Adrenal gland (tissue), 12 donors: ENCODE measurements around the gene KCND1. TPM values are rescaled to one million over a fixed set of nuclear protein-coding genes. Genes with fewer than 3 reads are reported as not detected.

Source experiments
- DNase-seq, 7 donors: peaks; one replicate each; pipeline ENCODE4 v3.0.0-alpha.2; 2019 to 2020
- H3K27ac ChIP-seq, 5 donors: fragments of 200-600 bp; sonication (generic) in 4 of 5; 1 replicate in 3 of 5; 2 replicates in 2 of 5; pipeline versions ENCODE4 v1.5.1 to v1.8.0; 2016 to 2020; ENCODE audit warnings: mild to moderate bottlenecking in 1 of 5
- H3K27me3 ChIP-seq: fragments of 200-600 bp; 2 replicates; pipeline ENCODE4 v1.8.0; 2021
- H3K36me3 ChIP-seq, 2 donors: fragments of 200-600 bp; replicated peaks in 1 of 2; 1 replicate in 1 of 2; 2 replicates in 1 of 2; pipeline versions ENCODE4 v1.5.1 to v1.8.0; 2018 to 2022
- H3K4me1 ChIP-seq, 2 donors: fragments of 200-600 bp; replicated peaks in 1 of 2; 1 replicate in 1 of 2; 2 replicates in 1 of 2; pipeline versions ENCODE4 v1.5.1 to v1.8.0; 2018 to 2021
- H3K4me3 ChIP-seq, 4 donors: fragments of 200-600 bp; sonication (generic) in 3 of 4; one replicate each; pipeline ENCODE4 v1.5.1; 2016 to 2018
- H3K9me3 ChIP-seq, 3 donors: fragments of 200-600 bp; sonication (generic) in 1 of 3; replicated peaks in 1 of 3; 1 replicate in 2 of 3; 2 replicates in 1 of 3; pipeline versions ENCODE4 v1.5.1 to v1.8.0; 2016 to 2021
- POLR2A ChIP-seq, 2 donors: fragments of 450-650 bp; IDR thresholded peaks; one replicate each; pipeline ENCODE4 v1.6.1; 2017; ENCODE audit warnings: antibody characterized with exemption in 2 of 2, mild to moderate bottlenecking in 2 of 2, moderate library complexity in 1 of 2
- WGBS, 4 donors: extraction: QIAGEN DNeasy Blood & Tissue Kit in 2 of 4; methylation state at CpG; one replicate each; pipeline versions ENCODE4 v1.1.5 to v1.1.7; 2013 to 2017; 5-methylcytosine and 5-hydroxymethylcytosine counted together
- intact Hi-C, 2 donors: fragments of 100-400 bp; cut with DNase I; formaldehyde crosslinking; loops; one replicate each; pipeline versions ENCODE4 v1.14.1 to v1.15.0; 2022 to 2023
- polyA plus RNA-seq, 3 donors: library from polyadenylated mRNA; stranded (reverse); fragments of 200-250 nt in 2 of 3; fragments of 350-450 nt in 1 of 3; fragmentation: Illumina TruSeq in 1 of 3; extraction: RNeasy Lipid Tissue Mini Kit (QIAGEN cat#74804) in 1 of 3; gene quantifications; one replicate each; pipeline ENCODE4 v1.2.3, GENCODE V29; 2013 to 2014
- total RNA-seq, 9 donors: library from RNA; depleted of rRNA in 4 of 9; stranded (reverse); fragments of >200 nt in 4 of 9; fragments of 120-200 nt in 1 of 9; fragmentation: NEBNext Ultra II Directional in 1 of 9; extraction: Animal tissue kit (Norgen Biotek cat#: 25700) in 1 of 9; gene quantifications; one replicate each; pipeline versions ENCODE4 v1.1.0 to v1.2.4, GENCODE V29; 2013 to 2023
- TF ChIP-seq, protein P1 (sequence below), 6 experiments: fragments of 450-650 bp in 4 of 6; fragments of 200-600 bp in 2 of 6; sonication (generic) in 1 of 6; IDR thresholded peaks; 1 replicate in 5 of 6; 2 replicates in 1 of 6; pipeline versions ENCODE4 v1.5.1 to v1.8.0; 2016 to 2021; ENCODE audit warnings: antibody characterized with exemption in 6 of 6, mild to moderate bottlenecking in 2 of 6, moderate library complexity in 1 of 6
- donor health status: healthy with polysubstance abuse.
- donor health status: Bipolar disorder and iron deficiency.
- donor health status: DM: yes; HTN: yes; CAD: no.
- donor health status: DM: no; HTN: no; CAD: no.
- donor health status: DM: no; HTN: no; CAD: no.
- donor health status: DM: yes; HTN: yes; CAD: no.

The KCND1 gene
- total and polyA plus RNA-seq, 12 donors = 0.22 to 2.4 (median 0.95) TPM

DNA sequence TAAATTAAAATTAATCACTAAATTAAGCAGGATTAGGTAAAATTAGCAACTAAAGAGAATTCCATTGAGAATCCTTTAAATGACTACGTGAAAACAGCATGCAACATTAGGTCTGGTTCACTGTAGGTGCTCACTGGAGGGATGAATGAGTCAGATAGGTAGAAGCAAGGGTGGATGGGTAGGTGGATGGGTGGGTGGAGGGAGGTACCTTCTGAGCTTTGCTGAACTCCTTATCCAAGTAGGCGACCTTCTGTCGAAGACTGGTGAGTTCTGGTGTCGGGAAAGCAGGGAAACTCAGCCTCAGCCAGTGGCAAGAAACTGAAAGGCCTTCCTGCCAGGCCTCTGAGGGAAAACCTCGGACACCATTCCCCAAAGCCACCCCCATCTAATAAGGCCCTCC is 27.4 kb upstream of the KCND1 start:
- H3K27me3 ChIP-seq = no peaks in the 10 kb centered on the region
- TF ChIP-seq POLR2A (IDR thresholded peaks at IDR 0.05) = no peak
- TF ChIP-seq, protein P1, sequence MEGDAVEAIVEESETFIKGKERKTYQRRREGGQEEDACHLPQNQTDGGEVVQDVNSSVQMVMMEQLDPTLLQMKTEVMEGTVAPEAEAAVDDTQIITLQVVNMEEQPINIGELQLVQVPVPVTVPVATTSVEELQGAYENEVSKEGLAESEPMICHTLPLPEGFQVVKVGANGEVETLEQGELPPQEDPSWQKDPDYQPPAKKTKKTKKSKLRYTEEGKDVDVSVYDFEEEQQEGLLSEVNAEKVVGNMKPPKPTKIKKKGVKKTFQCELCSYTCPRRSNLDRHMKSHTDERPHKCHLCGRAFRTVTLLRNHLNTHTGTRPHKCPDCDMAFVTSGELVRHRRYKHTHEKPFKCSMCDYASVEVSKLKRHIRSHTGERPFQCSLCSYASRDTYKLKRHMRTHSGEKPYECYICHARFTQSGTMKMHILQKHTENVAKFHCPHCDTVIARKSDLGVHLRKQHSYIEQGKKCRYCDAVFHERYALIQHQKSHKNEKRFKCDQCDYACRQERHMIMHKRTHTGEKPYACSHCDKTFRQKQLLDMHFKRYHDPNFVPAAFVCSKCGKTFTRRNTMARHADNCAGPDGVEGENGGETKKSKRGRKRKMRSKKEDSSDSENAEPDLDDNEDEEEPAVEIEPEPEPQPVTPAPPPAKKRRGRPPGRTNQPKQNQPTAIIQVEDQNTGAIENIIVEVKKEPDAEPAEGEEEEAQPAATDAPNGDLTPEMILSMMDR (IDR thresholded peaks at IDR 0.05) = no peak
- WGBS, 4 donors = 73 to 94% (median 86%) methylated on average over 5 of the region's 5 CpGs
- no peak overlapping the region for H3K27ac ChIP-seq
- peaks cover 0 to 19% of the 10 kb centered on the region in 2 donors for H3K36me3 ChIP-seq
- DNase-seq = no peak
- H3K4me1 ChIP-seq = no peaks in the 10 kb centered on the region
- H3K9me3 ChIP-seq = no peaks in the 10 kb centered on the region
- intact Hi-C loops = no loop called here
- no peak overlapping the region for H3K4me3 ChIP-seq

DNA sequence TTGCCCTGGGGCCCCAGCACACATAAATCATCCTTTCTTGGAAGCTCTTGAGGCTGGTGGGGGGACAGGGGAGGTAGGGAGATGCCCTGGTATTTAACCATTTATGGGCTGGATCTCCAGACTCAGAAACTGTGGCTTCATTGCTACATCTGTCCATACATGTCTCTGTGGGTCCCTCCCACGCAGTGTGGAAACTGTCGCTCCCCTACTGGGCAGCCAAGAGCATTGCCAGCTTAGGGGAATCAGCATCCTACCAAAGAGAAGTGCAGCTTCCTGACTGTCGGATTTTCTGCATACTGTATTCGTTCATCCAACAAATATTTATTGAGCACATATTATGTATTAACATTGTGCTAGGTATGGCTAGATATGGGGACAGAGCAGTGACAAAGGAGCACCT is 26.7 kb upstream of the KCND1 start:
- Histone ChIP-seq H3K4me1 (no peaks in the 10 kb centered on the region), H3K36me3 (peaks cover 0 to 23% of the 10 kb centered on the region in 2 donors), H3K27me3 (no peaks in the 10 kb centered on the region), H3K27ac (no peak overlapping the region), H3K9me3 (no peaks in the 10 kb centered on the region), H3K4me3 (no peak overlapping the region)
- no peak for DNase-seq
- WGBS, 4 donors = 81 to 89% (median 84%) methylated on average over 2 to 4 of the region's 4 CpGs
- TF ChIP-seq POLR2A (IDR thresholded peaks at IDR 0.05) = no peak
- TF ChIP-seq, protein P1 (IDR thresholded peaks at IDR 0.05) = no peak
- intact Hi-C loops = no loop called here

DNA sequence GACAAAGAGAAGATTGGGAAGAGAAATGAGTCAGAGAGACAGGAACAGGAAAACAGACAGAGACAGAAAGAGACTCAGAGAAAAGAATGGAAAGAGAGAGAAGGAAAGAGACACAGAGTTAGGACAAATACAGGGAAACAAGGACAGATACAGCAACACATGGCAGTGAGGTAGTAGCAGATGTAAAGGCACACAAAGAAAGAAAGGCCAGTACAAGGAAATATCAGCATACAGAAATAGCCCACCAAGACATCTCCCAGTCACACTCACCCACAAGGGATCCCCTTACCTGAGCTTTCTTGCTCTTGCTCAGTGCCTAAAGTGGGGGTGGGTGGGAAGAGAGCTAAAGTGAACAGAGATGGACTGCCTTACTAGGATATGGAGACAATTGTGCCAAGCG is 26.2 kb upstream of the KCND1 start:
- DNase-seq = no peak
- H3K36me3 ChIP-seq = peaks cover 0 to 28% of the 10 kb centered on the region in 2 donors
- no peak overlapping the region for H3K27ac ChIP-seq
- H3K4me1 ChIP-seq = no peaks in the 10 kb centered on the region
- no peaks in the 10 kb centered on the region for H3K9me3 ChIP-seq
- intact Hi-C loops = no loop called here
- 28 to 80% (median 71%) methylated on average over 1 of the region's 1 CpG for WGBS, 4 donors
- no peak overlapping the region for H3K4me3 ChIP-seq
- no peaks in the 10 kb centered on the region for H3K27me3 ChIP-seq
- TF ChIP-seq, protein P1 (IDR thresholded peaks at IDR 0.05) = no peak
- no peak for TF ChIP-seq POLR2A (IDR thresholded peaks at IDR 0.05)

DNA sequence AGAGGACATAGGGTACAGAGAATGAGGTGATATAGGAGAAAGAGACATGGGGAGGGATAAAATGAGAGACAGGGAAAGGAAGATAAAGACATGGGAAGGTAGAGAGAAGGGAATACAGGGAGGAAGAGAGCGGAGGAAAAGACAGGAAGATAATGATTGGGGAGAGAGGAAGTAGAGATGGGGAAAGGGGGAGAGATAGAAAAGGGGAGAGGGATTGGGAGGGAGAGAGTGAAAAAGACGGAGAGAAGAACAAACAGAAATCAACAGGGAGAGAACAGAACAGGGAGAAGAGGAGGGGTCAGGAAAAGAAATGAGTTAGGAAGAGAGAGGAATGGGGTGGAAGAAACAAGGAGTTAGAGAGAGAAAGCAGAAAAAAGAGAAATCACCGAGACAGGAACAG is 25.8 kb upstream of the KCND1 start:
- WGBS, 4 donors = 77 to 97% (median 86%) methylated on average over 3 of the region's 3 CpGs
- Histone ChIP-seq H3K9me3 (no peaks in the 10 kb centered on the region), H3K27ac (no peak overlapping the region), H3K4me3 (no peak overlapping the region), H3K36me3 (peaks cover 0 to 29% of the 10 kb centered on the region in 2 donors), H3K27me3 (no peaks in the 10 kb centered on the region), H3K4me1 (no peaks in the 10 kb centered on the region)
- TF ChIP-seq, protein P1 (IDR thresholded peaks at IDR 0.05) = no peak
- no peak for TF ChIP-seq POLR2A (IDR thresholded peaks at IDR 0.05)
- intact Hi-C loops = no loop called here
- DNase-seq = no peak
